Neural crest cell (in vitro differentiated cells): ENCODE measurements around the gene FAM209A. TPM values are rescaled to one million over a fixed set of nuclear protein-coding genes. Genes with fewer than 3 reads are reported as not detected.
"Not testable (repeated sequence)": the region's sequence is repeated elsewhere in the genome, so short reads cannot be mapped to it uniquely, and the experiment has no call there.

Experiments
- DNase-seq: peaks from one replicate; pipeline ENCODE4 v3.0.0; 2021; ENCODE audit warnings: low read depth, mixed read lengths, low spot score
- H3K27ac Mint-ChIP-seq: one replicate; pipeline ENCODE4 v1.8.0; 2021; ENCODE audit warnings: mild to moderate bottlenecking, mixed read lengths; ENCODE audit not compliant: unreplicated experiment
- H3K27me3 Mint-ChIP-seq: 2 replicates; pipeline ENCODE4 v1.8.0; 2021; ENCODE audit warnings: low read depth, mild to moderate bottlenecking, mixed read lengths
- H3K36me3 Mint-ChIP-seq: 2 replicates; pipeline ENCODE4 v1.8.0; 2021; ENCODE audit warnings: low read depth, mild to moderate bottlenecking, mixed read lengths
- H3K4me1 Mint-ChIP-seq: 2 replicates; pipeline ENCODE4 v1.8.0; 2021; ENCODE audit warnings: mixed read lengths
- H3K4me3 Mint-ChIP-seq: one replicate; pipeline ENCODE4 v1.8.0; 2021; ENCODE audit warnings: mild to moderate bottlenecking, mixed read lengths
- H3K9me3 Mint-ChIP-seq: 2 replicates; pipeline ENCODE4 v1.8.0; 2021; ENCODE audit warnings: mixed read lengths
- total RNA-seq: library from RNA; stranded (reverse); gene quantifications from 2 replicates; pipeline ENCODE4 v1.2.1, GENCODE V29; 2021
- TF ChIP-seq, protein P1 (sequence below): fragments of 200-600 bp; sonication (generic); conservative IDR thresholded peaks from 2 replicates; pipeline ENCODE4 v1.5.0; 2021; ENCODE audit warnings: antibody characterized with exemption, mild to moderate bottlenecking

The FAM209A gene
- total RNA-seq, 1 donor from 2014 or later = 0.42 TPM

GRCh38 chr20:56520180-56520579 is 4.4 kb upstream of the FAM209A start:
- Mint-ChIP-seq H3K4me3 (no peak overlapping the region), H3K9me3 (peaks cover 8% of the 10 kb centered on the region), H3K27me3 (no peaks in the 10 kb centered on the region), H3K4me1 (no peaks in the 10 kb centered on the region), H3K27ac (no peak overlapping the region), H3K36me3 (peaks cover 29% of the 10 kb centered on the region)
- no peak for DNase-seq
- TF ChIP-seq, protein P1, sequence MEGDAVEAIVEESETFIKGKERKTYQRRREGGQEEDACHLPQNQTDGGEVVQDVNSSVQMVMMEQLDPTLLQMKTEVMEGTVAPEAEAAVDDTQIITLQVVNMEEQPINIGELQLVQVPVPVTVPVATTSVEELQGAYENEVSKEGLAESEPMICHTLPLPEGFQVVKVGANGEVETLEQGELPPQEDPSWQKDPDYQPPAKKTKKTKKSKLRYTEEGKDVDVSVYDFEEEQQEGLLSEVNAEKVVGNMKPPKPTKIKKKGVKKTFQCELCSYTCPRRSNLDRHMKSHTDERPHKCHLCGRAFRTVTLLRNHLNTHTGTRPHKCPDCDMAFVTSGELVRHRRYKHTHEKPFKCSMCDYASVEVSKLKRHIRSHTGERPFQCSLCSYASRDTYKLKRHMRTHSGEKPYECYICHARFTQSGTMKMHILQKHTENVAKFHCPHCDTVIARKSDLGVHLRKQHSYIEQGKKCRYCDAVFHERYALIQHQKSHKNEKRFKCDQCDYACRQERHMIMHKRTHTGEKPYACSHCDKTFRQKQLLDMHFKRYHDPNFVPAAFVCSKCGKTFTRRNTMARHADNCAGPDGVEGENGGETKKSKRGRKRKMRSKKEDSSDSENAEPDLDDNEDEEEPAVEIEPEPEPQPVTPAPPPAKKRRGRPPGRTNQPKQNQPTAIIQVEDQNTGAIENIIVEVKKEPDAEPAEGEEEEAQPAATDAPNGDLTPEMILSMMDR = no peak

GRCh38 chr20:56520746-56521354 is 3.7 kb upstream of the FAM209A start:
- not testable (repeated sequence) for H3K9me3 Mint-ChIP-seq

DNA sequence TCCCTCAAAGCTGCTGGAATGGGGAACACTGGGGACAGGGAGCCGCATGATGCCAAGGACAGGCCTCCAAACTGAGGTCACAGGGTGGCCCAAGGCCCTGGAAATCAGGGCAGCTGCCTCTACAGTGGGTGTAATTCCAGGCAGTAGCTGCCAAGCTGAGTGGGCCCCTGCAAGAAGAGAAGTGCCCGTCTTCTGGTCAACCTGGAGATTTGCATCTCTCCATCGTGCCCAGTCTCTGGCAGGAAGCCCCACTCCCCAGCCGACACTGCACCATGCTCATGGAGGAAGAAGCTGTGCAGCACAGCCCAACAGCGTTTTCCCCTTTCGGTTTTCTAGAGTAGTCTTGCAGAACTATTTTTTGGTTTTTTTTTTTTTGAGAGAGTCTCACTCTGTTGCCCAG is 2.2 kb upstream of the FAM209A start:
- H3K4me3 Mint-ChIP-seq = no peak overlapping the region
- peaks cover 8% of the 10 kb centered on the region for H3K9me3 Mint-ChIP-seq
- H3K36me3 Mint-ChIP-seq = peaks cover 29% of the 10 kb centered on the region
- H3K27ac Mint-ChIP-seq = no peak overlapping the region
- H3K4me1 Mint-ChIP-seq = no peaks in the 10 kb centered on the region
- DNase-seq = no peak
- TF ChIP-seq, protein P1 = no peak
- H3K27me3 Mint-ChIP-seq = no peaks in the 10 kb centered on the region

More at GRCh38 chr20:56520746-56521354, 3.7 kb upstream of the FAM209A start:
- peaks cover 29% of the 10 kb centered on the region for H3K36me3 Mint-ChIP-seq
- not testable (repeated sequence) for H3K27ac Mint-ChIP-seq, H3K4me1 Mint-ChIP-seq, H3K27me3 Mint-ChIP-seq, H3K4me3 Mint-ChIP-seq, DNase-seq

GRCh38 chr20:56527521-56527920 is 3.0 kb downstream of the FAM209A start:
- DNase-seq = no peak
- Mint-ChIP-seq H3K36me3 (no peaks in the 10 kb centered on the region), H3K4me3 (no peak overlapping the region), H3K27me3 (no peaks in the 10 kb centered on the region), H3K27ac (no peak overlapping the region), H3K9me3 (no peaks in the 10 kb centered on the region), H3K4me1 (no peaks in the 10 kb centered on the region)
- TF ChIP-seq, protein P1 = no peak

DNA sequence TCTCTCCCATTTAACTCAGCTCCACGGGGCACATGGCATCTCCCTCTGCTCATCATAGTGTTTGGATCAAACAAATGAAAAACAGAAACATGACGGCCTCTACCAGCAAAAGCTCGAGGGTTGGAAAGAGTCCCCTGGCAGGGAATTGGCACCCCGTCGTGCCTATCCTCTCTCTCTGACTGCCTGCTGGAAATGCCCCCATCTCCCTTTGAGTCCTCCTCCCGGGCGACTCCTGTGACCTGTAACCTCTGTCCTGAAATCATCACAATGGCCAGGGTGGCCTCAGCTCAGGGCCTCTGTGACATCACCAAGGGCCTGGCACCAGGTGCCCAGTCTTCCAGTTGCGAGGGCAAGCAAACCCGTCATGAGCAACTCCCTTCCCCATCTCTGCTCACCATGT is 8.4 kb downstream of the FAM209A start, which contains the start of gene FAM209B:
Gene FAM209B (plus strand): TSS at position 301 of the 400 bp plus-strand sequence. CDS start 96 bp downstream, at position 397.
- not testable (repeated sequence) for H3K4me1 Mint-ChIP-seq, H3K9me3 Mint-ChIP-seq, H3K4me3 Mint-ChIP-seq, DNase-seq, H3K27me3 Mint-ChIP-seq, H3K36me3 Mint-ChIP-seq
- peak within 1 kb of the TSS; percentile 86 for H3K27ac Mint-ChIP-seq

- H3K4me3 Mint-ChIP-seq = no peak overlapping the region
- H3K27ac Mint-ChIP-seq = no peak overlapping the region
- no peaks in the 10 kb centered on the region for H3K27me3 Mint-ChIP-seq
- no peaks in the 10 kb centered on the region for H3K36me3 Mint-ChIP-seq
- TF ChIP-seq, protein P1 = no peak
- no peaks in the 10 kb centered on the region for H3K4me1 Mint-ChIP-seq
- no peak for DNase-seq
- H3K9me3 Mint-ChIP-seq = no peaks in the 10 kb centered on the region
These were observed 13.5 kb downstream of the FAM209A start for GRCh38 chr20:56537997-56538396.
